ENCODE data around the gene FMO3. TPM values are rescaled to one million over a fixed set of nuclear protein-coding genes. Genes with fewer than 3 reads are reported as not detected.
A peak's percentile ranks its signal among the peaks of the same experiment; 100 is the strongest.

Gene FMO3
- total RNA-seq, 1 donor from 2014 or later, result not detected

DNA sequence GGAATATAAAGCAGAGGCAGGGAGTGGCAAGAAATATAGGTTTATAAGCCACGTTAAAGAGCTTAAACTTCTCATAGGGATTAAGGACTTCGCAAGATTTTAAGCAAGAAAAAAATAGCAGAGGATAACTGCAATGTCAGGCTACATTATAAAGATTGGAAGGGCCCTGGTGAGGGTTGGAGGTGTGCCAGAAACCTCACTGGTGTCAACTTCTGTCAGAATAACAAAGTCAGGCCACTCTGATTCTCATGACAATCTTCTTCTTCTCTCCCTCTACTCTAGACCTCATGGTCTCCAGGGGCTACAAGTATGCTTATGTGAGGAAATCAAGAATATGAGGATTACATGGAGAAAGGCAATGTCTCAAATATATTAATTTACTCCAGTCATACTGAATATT lies 61.8 kb downstream of the FMO3 start:
- no peak overlapping the region for H3K4me3 Mint-ChIP-seq (ENCODE audit: low read depth)
- no peak overlapping the region for H3K27ac Mint-ChIP-seq
- H3K4me1 Mint-ChIP-seq (ENCODE audit: low read depth), result peaks cover 11% of the 10 kb centered on the region
- no peaks in the 10 kb centered on the region for H3K36me3 Mint-ChIP-seq (ENCODE audit: insufficient read depth)
- TF ChIP-seq, protein P1, sequence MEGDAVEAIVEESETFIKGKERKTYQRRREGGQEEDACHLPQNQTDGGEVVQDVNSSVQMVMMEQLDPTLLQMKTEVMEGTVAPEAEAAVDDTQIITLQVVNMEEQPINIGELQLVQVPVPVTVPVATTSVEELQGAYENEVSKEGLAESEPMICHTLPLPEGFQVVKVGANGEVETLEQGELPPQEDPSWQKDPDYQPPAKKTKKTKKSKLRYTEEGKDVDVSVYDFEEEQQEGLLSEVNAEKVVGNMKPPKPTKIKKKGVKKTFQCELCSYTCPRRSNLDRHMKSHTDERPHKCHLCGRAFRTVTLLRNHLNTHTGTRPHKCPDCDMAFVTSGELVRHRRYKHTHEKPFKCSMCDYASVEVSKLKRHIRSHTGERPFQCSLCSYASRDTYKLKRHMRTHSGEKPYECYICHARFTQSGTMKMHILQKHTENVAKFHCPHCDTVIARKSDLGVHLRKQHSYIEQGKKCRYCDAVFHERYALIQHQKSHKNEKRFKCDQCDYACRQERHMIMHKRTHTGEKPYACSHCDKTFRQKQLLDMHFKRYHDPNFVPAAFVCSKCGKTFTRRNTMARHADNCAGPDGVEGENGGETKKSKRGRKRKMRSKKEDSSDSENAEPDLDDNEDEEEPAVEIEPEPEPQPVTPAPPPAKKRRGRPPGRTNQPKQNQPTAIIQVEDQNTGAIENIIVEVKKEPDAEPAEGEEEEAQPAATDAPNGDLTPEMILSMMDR (IDR thresholded peaks at IDR 0.05; ENCODE audit: unreplicated experiment), result no peak
- peaks cover 6% of the 10 kb centered on the region for H3K9me3 Mint-ChIP-seq (ENCODE audit: low read depth)
- no peaks in the 10 kb centered on the region for H3K27me3 Mint-ChIP-seq
- DNase-seq (ENCODE audit: low spot score, unreplicated experiment), result no peak

DNA sequence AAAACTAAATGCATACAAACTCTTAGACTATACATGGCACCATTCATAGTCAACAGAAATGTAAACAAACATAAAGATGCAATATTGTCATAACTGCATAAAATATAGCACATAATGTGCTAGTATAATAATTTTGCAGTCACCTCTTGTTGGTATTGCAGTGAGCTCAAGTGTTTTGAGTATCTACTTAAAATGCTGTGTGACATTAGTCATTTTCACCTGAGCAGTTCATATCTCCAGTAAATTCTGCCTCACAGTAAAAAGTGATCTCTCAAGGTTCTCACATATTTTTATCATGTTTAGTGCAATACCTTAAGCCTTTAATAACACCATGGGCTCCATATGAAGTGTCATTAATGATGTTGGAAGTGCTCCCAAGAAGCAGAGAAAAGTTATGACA lies 64.8 kb downstream of the FMO3 start:
- Mint-ChIP-seq H3K36me3 (ENCODE audit: insufficient read depth) (peaks cover 2% of the 10 kb centered on the region), H3K4me3 (ENCODE audit: low read depth) (no peak overlapping the region), H3K4me1 (ENCODE audit: low read depth) (peaks cover 30% of the 10 kb centered on the region), H3K27me3 (no peaks in the 10 kb centered on the region), H3K9me3 (ENCODE audit: low read depth) (peaks cover 12% of the 10 kb centered on the region), H3K27ac (no peak overlapping the region)
- DNase-seq (ENCODE audit: low spot score, unreplicated experiment), result no peak
- TF ChIP-seq, protein P1 (IDR thresholded peaks at IDR 0.05; ENCODE audit: unreplicated experiment), result no peak

DNA sequence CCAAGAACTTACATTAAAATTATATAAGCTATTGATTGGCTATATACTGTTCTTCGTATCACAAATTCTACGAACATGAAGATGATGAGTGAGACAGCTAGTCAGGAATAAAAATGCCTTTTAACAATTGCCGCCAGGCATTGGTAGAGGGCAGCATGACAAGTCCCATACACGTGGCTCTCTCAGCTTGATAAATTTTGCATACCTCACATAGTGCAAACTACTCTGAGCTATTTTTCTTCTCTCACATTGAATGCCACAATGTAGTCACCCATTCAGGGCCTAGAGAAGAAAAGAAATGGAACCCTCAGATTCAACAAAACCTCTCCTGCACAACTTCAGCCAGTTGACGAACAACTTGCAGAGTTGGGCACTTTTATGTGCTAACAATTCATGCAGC lies 67.4 kb downstream of the FMO3 start:
- Mint-ChIP-seq H3K4me3 (ENCODE audit: low read depth) (no peak overlapping the region), H3K27ac (peak overlapping the region; percentile 90), H3K4me1 (ENCODE audit: low read depth) (peaks cover 44% of the 10 kb centered on the region), H3K9me3 (ENCODE audit: low read depth) (peaks cover 12% of the 10 kb centered on the region), H3K27me3 (no peaks in the 10 kb centered on the region), H3K36me3 (ENCODE audit: insufficient read depth) (peaks cover 2% of the 10 kb centered on the region)
- DNase-seq (ENCODE audit: low spot score, unreplicated experiment), result no peak
- TF ChIP-seq, protein P1 (IDR thresholded peaks at IDR 0.05; ENCODE audit: unreplicated experiment), result no peak

DNA sequence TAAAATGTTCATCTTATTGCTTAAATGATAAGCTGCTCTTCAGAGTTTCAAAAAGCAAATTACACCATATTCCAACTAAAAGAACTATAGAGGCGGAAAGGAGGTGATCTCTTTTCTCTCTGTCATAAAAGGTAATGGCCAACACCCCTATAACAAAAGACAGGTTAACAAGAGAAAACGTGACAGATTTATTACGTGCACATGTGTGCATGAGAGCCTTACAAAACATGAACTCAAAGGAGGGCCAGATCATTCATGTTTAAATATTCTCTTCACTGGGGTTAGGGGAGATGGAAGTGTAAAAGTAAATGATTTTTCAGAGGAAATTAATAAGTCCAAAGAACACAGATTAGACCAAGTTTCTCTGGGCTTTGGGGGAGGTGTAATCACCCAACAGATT lies 67.8 kb downstream of the FMO3 start:
- no peak for DNase-seq (ENCODE audit: low spot score, unreplicated experiment)
- peaks cover 44% of the 10 kb centered on the region for H3K4me1 Mint-ChIP-seq (ENCODE audit: low read depth)
- peaks cover 12% of the 10 kb centered on the region for H3K9me3 Mint-ChIP-seq (ENCODE audit: low read depth)
- peak overlapping the region; percentile 90 for H3K27ac Mint-ChIP-seq
- no peaks in the 10 kb centered on the region for H3K27me3 Mint-ChIP-seq
- peaks cover 2% of the 10 kb centered on the region for H3K36me3 Mint-ChIP-seq (ENCODE audit: insufficient read depth)
- H3K4me3 Mint-ChIP-seq (ENCODE audit: low read depth), result no peak overlapping the region
- TF ChIP-seq, protein P1 (IDR thresholded peaks at IDR 0.05; ENCODE audit: unreplicated experiment), result no peak

DNA sequence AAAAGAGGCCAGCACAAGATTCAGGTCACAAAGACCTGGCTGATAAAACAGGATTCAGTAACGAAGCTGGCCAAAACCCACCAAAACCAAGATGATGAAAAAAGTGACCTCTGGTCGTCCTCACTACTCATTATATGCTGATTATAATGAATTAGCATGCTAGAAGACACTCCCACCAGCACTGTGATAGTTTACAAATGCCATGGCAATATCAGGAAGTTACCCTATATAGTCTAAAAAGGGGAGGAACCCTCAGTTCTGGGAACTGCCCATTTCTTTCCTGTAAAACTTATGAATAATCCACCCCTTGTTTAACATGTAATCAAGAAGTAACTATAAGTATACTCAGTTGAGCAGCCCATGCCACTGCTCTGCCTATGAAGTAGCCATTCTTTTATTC lies 68.4 kb downstream of the FMO3 start:
- Mint-ChIP-seq H3K9me3 (ENCODE audit: low read depth) (peaks cover 12% of the 10 kb centered on the region), H3K27me3 (no peaks in the 10 kb centered on the region), H3K27ac (peak overlapping the region; percentile 93), H3K36me3 (ENCODE audit: insufficient read depth) (peaks cover 2% of the 10 kb centered on the region), H3K4me1 (ENCODE audit: low read depth) (peaks cover 44% of the 10 kb centered on the region), H3K4me3 (ENCODE audit: low read depth) (no peak overlapping the region)
- TF ChIP-seq, protein P1 (IDR thresholded peaks at IDR 0.05; ENCODE audit: unreplicated experiment), result no peak
- no peak for DNase-seq (ENCODE audit: low spot score, unreplicated experiment)
